SH-SY5Y (cell line): Measurements from ENCODE around the gene AIRE.

Experiments
- GATA2 ChIP-seq: IDR thresholded peaks from 2 replicates; pipeline ENCODE4 v1.6.1; 2011; ENCODE audit warnings: mild to moderate bottlenecking, low read depth, low read length
- GATA3 ChIP-seq: IDR thresholded peaks from 2 replicates; pipeline ENCODE4 v1.6.1; 2011; ENCODE audit warnings: low read depth, mild to moderate bottlenecking, low read length, moderate library complexity

GRCh38 chr21:44344541-44345183, 59.0 kb downstream of the AIRE start:
- TF ChIP-seq GATA2 (no peak), GATA3 (no peak)
